ENCODE data around the gene CXCL12.

CXCL12 gene

GRCh38 chr10:44362866-44363711 is 21.8 kb downstream of the CXCL12 start:
- DNase-seq (ENCODE audit: low read depth) = no peak

- DNase-seq (ENCODE audit: low read depth) = no peak
Measured at GRCh38 chr10:44361109-44361508, 23.8 kb downstream of the CXCL12 start.

- DNase-seq (ENCODE audit: low read depth) = no peak
Measured at GRCh38 chr10:44358080-44358771, 26.7 kb downstream of the CXCL12 start.

GRCh38 chr10:44357023-44357540 is 27.8 kb downstream of the CXCL12 start:
- DNase-seq (ENCODE audit: low read depth) = no peak

- DNase-seq (ENCODE audit: low read depth) = no peak
Measured at GRCh38 chr10:44356139-44357022, 28.5 kb downstream of the CXCL12 start.

GRCh38 chr10:44355630-44356029 is 29.3 kb downstream of the CXCL12 start:
- DNase-seq (ENCODE audit: low read depth) = no peak

GRCh38 chr10:44354771-44355170 is 30.1 kb downstream of the CXCL12 start:
- DNase-seq (ENCODE audit: low read depth) = no peak

- DNase-seq (ENCODE audit: low read depth) = no peak
Measured at GRCh38 chr10:44353721-44354120, 31.2 kb downstream of the CXCL12 start.

- DNase-seq (ENCODE audit: low read depth) = no peak
Measured at GRCh38 chr10:44353128-44353390, 31.8 kb downstream of the CXCL12 start.

- DNase-seq (ENCODE audit: low read depth) = peak; percentile 8
Measured at GRCh38 chr10:44352316-44353127, 32.4 kb downstream of the CXCL12 start.

- DNase-seq (ENCODE audit: low read depth) = no peak
Measured at GRCh38 chr10:44348496-44348895, 36.4 kb downstream of the CXCL12 start.

- no peak for DNase-seq (ENCODE audit: low read depth)
Measured at GRCh38 chr10:44347609-44348400, 37.1 kb downstream of the CXCL12 start.

GRCh38 chr10:44344727-44345126 is 40.2 kb downstream of the CXCL12 start:
- DNase-seq (ENCODE audit: low read depth) = no peak

GRCh38 chr10:44343843-44344242 is 41.1 kb downstream of the CXCL12 start:
- no peak for DNase-seq (ENCODE audit: low read depth)

- DNase-seq (ENCODE audit: low read depth) = no peak
Measured at GRCh38 chr10:44341886-44342285, 43.0 kb downstream of the CXCL12 start.

- no peak for DNase-seq (ENCODE audit: low read depth)
Measured at GRCh38 chr10:44340557-44340956, 44.3 kb downstream of the CXCL12 start.

- DNase-seq (ENCODE audit: low read depth) = no peak
Measured at GRCh38 chr10:44339218-44339617, 45.7 kb downstream of the CXCL12 start.

- no peak for DNase-seq (ENCODE audit: low read depth)
Measured at GRCh38 chr10:44337081-44337480, 47.8 kb downstream of the CXCL12 start.

- DNase-seq (ENCODE audit: low read depth) = no peak
Measured at GRCh38 chr10:44335330-44336021, 49.4 kb downstream of the CXCL12 start.

GRCh38 chr10:44334621-44335184 is 50.2 kb downstream of the CXCL12 start:
- DNase-seq (ENCODE audit: low read depth) = peak; percentile 24
